ENCODE measurements around the gene CHST8.

DNA sequence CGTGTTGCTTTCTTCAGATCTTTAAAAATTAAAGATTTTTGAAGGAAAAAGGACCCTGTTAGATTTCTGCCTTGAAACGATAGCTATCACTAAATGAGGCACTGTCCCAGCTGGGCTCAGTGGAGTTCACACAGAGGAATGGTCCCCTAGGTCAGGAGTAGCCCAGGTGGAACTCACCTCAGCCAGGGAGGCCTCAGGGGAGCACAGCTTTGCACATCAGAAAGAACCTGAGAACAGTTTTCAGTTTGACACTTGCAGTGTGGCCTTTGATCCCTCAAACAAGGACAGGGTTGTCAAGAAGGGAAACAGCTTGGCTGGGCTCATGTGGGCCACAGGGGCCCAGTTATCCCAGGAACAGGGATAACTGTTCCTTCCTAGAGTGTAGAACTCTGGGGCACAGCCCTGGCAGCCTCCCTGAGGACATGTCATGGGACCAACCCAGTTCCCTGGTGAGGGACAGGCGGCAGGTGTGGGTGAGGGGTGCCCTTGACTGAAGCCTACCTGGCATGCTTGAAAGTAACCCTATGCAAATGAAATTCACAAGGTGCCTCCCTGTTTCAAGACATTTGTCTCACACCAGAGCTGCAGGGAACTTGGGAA, 59.4 kb downstream of the CHST8 start:
- TF ChIP-seq, protein P1, sequence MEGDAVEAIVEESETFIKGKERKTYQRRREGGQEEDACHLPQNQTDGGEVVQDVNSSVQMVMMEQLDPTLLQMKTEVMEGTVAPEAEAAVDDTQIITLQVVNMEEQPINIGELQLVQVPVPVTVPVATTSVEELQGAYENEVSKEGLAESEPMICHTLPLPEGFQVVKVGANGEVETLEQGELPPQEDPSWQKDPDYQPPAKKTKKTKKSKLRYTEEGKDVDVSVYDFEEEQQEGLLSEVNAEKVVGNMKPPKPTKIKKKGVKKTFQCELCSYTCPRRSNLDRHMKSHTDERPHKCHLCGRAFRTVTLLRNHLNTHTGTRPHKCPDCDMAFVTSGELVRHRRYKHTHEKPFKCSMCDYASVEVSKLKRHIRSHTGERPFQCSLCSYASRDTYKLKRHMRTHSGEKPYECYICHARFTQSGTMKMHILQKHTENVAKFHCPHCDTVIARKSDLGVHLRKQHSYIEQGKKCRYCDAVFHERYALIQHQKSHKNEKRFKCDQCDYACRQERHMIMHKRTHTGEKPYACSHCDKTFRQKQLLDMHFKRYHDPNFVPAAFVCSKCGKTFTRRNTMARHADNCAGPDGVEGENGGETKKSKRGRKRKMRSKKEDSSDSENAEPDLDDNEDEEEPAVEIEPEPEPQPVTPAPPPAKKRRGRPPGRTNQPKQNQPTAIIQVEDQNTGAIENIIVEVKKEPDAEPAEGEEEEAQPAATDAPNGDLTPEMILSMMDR (IDR thresholded peaks at IDR 0.05), result no peak
- TF ChIP-seq POLR2A (IDR thresholded peaks at IDR 0.05), result no peak
